ENCODE results near the gene BHLHE23.

DNA sequence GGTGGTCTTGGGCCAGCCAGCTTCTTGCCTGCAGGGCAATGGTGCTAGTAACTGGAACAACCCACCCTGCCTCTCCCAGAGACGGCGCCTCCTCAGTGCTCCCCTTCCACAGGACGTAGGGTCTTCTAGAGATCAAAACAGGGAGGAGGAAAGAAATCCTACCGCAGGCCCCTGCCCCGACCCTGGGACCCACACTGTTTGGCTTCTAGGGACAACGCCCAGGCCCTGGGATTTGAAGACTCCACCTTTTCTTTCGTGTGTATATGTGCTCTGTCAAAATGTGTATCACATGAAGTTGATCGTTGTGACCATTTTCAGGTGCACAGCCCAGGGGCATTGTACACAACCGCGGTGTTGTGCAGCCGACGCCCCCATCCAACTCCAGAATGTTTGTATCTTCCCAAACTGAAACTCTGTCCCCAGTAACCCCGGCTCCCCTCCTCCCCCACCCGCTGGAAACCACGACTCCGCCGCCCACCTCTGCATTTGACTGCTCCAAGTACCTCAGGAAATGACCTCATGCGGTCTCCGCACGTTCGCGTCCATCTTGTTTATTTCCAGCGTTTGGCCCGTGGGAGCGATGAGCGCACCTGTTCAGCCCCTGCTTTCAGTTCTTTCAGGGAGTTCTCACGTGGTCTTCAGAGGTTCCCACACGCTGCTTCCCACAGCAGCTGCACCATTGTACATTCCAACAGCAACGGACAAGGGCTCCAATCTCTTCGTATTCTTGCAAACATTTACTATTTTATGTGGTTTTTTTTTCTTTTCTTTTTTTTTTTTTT, 3.4 kb upstream of the BHLHE23 start:
- TF ChIP-seq, protein P1, sequence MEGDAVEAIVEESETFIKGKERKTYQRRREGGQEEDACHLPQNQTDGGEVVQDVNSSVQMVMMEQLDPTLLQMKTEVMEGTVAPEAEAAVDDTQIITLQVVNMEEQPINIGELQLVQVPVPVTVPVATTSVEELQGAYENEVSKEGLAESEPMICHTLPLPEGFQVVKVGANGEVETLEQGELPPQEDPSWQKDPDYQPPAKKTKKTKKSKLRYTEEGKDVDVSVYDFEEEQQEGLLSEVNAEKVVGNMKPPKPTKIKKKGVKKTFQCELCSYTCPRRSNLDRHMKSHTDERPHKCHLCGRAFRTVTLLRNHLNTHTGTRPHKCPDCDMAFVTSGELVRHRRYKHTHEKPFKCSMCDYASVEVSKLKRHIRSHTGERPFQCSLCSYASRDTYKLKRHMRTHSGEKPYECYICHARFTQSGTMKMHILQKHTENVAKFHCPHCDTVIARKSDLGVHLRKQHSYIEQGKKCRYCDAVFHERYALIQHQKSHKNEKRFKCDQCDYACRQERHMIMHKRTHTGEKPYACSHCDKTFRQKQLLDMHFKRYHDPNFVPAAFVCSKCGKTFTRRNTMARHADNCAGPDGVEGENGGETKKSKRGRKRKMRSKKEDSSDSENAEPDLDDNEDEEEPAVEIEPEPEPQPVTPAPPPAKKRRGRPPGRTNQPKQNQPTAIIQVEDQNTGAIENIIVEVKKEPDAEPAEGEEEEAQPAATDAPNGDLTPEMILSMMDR (IDR thresholded peaks at IDR 0.05) = no peak
- no peak for TF ChIP-seq EP300 (IDR thresholded peaks at IDR 0.05)

Measured in tibial nerve (tissue), 4 donors.